Sigmoid colon (tissue), 7 donors: Measurements from ENCODE around the gene SEC16B. TPM values are rescaled to one million over a fixed set of nuclear protein-coding genes. Genes with fewer than 3 reads are reported as not detected.

Source experiments
- DNase-seq: peaks from one replicate; pipeline ENCODE4 v3.0.0-alpha.2; 2019
- H3K27ac ChIP-seq, 4 donors: fragments of 200-600 bp; sonication (generic); one replicate each; pipeline ENCODE4 v1.5.1; 2016 to 2019; ENCODE audit warnings: mild to moderate bottlenecking in 1 of 4
- H3K27me3 ChIP-seq, 3 donors: fragments of 200-600 bp; sonication (generic); one replicate each; pipeline ENCODE4 v1.5.1; 2019; ENCODE audit warnings: mild to moderate bottlenecking in 1 of 3
- H3K36me3 ChIP-seq, 4 donors: fragments of 200-600 bp; sonication (generic); one replicate each; pipeline ENCODE4 v1.5.1; 2016 to 2019
- H3K4me1 ChIP-seq, 4 donors: fragments of 200-600 bp; sonication (generic); one replicate each; pipeline ENCODE4 v1.5.1; 2017 to 2019
- H3K4me3 ChIP-seq, 4 donors: fragments of 200-600 bp; sonication (generic); one replicate each; pipeline ENCODE4 v1.5.1; 2017 to 2019; ENCODE audit warnings: mild to moderate bottlenecking in 2 of 4, moderate library complexity in 1 of 4
- H3K9me3 ChIP-seq, 4 donors: fragments of 200-600 bp in 3 of 4; sonication (generic) in 3 of 4; one replicate each; pipeline versions ENCODE4 v1.5.1 to v1.6.1; 2013 to 2019
- CTCF ChIP-seq, 4 experiments: fragments of 450-650 bp in 3 of 4; fragments of 200-600 bp in 1 of 4; IDR thresholded peaks; one replicate each; pipeline ENCODE4 v1.5.1; 2016 to 2019; ENCODE audit warnings: antibody characterized with exemption in 4 of 4, mild to moderate bottlenecking in 3 of 4, moderate library complexity in 2 of 4
- EP300 ChIP-seq, 4 donors: sonication (generic); formaldehyde crosslinking; IDR thresholded peaks; one replicate each; pipeline ENCODE4 v1.6.1; 2017; ENCODE audit warnings: antibody characterized with exemption in 4 of 4
- POLR2A ChIP-seq, 2 donors: fragments of 450-650 bp; IDR thresholded peaks; one replicate each; pipeline ENCODE4 v1.6.1; 2016; ENCODE audit warnings: antibody characterized with exemption in 2 of 2, mild to moderate bottlenecking in 2 of 2, moderate library complexity in 2 of 2
- POLR2AphosphoS5 ChIP-seq, 4 donors: sonication (generic); formaldehyde crosslinking; IDR thresholded peaks; one replicate each; pipeline ENCODE4 v1.6.1; 2017; ENCODE audit warnings: antibody characterized with exemption in 4 of 4
- WGBS, 2 donors: extraction: QIAGEN DNeasy Blood & Tissue Kit; methylation state at CpG; one replicate each; pipeline ENCODE4 v1.1.7; 2013; 5-methylcytosine and 5-hydroxymethylcytosine counted together
- intact Hi-C: fragments of 100-400 bp; cut with DNase I; formaldehyde crosslinking; loops from one replicate; pipeline ENCODE4 v1.15.1; 2023
- polyA plus RNA-seq, 3 donors: library from polyadenylated mRNA; stranded (reverse); fragments of 200-250 nt; gene quantifications; one replicate each; pipeline ENCODE4 v1.2.3, GENCODE V29; 2013
- small RNA-seq, 3 donors: library from RNA; depleted of rRNA; stranded (forward); fragments of <200 nt; gene quantifications; one replicate each; pipeline ENCODE3, GENCODE V24; 2016
- total RNA-seq, 4 donors: library from RNA; depleted of rRNA; stranded (reverse); fragments of >200 nt; gene quantifications; one replicate each; pipeline ENCODE4 v1.1.0, GENCODE V29; 2016
- donor health status: healthy with polysubstance abuse.
- donor health status: Bipolar disorder and iron deficiency.
- donor health status: healthy.

The SEC16B gene
- total and polyA plus RNA-seq, 7 donors: 1.6 to 5.8 (median 3.4) TPM

GRCh38 chr1:177897998-177898654, 71.7 kb downstream of the SEC16B start:
- 8 to 38% methylated on average over 11 of the region's 11 CpGs for WGBS, 2 donors
- Histone ChIP-seq H3K4me1 (no peaks in the 10 kb centered on the region), H3K4me3 (no peak overlapping the region), H3K27ac (no peak overlapping the region), H3K36me3 (no peaks in the 10 kb centered on the region), H3K9me3 (no peaks in the 10 kb centered on the region), H3K27me3 (no peaks in the 10 kb centered on the region)
- no peak for DNase-seq
- intact Hi-C loops: no loop called here
- TF ChIP-seq POLR2AphosphoS5 (IDR thresholded peaks at IDR 0.05) (no peak), POLR2A (IDR thresholded peaks at IDR 0.05) (no peak), EP300 (IDR thresholded peaks at IDR 0.05) (no peak), CTCF (IDR thresholded peaks at IDR 0.05) (no peak)

GRCh38 chr1:177897281-177897997, 72.4 kb downstream of the SEC16B start:
- Histone ChIP-seq H3K36me3 (no peaks in the 10 kb centered on the region), H3K9me3 (no peaks in the 10 kb centered on the region), H3K4me1 (no peaks in the 10 kb centered on the region), H3K4me3 (no peak overlapping the region), H3K27me3 (no peaks in the 10 kb centered on the region), H3K27ac (no peak overlapping the region)
- no peak for DNase-seq
- intact Hi-C loops: no loop called here
- WGBS, 2 donors: 16 to 59% methylated on average over 10 of the region's 10 CpGs
- TF ChIP-seq POLR2A (IDR thresholded peaks at IDR 0.05) (no peak), POLR2AphosphoS5 (IDR thresholded peaks at IDR 0.05) (no peak), EP300 (IDR thresholded peaks at IDR 0.05) (no peak), CTCF (IDR thresholded peaks at IDR 0.05) (no peak)

Small RNA genes within 50 kb of the gene (small RNA-seq; reads per million reads assigned to genes)
- 0 reads per million in 3 donors for gene AL359075.1

Other genes with a start within 250 kb of the SEC16B start
- gene RASAL2, start 124.0 kb upstream of the SEC16B start, total RNA-seq: 10 to 100 TPM; 11.1 to 25.5 (median 18.9) TPM
- gene RASAL2, start 124.0 kb upstream of the SEC16B start, polyA plus RNA-seq: 1 to 10 TPM in 2 of 3 donors, under 1 TPM in 1; 0.92 to 3.0 (median 1.2) TPM